GM19463 (cell line): ENCODE results near the gene RXRB.

Experiments used
- ATAC-seq: cut with Tn5 transposase; IDR thresholded peaks from one replicate; pipeline ENCODE4 v1.9.1; 2021; ENCODE audit warnings: mild to moderate bottlenecking, moderate library complexity; ENCODE audit not compliant: unreplicated experiment

Gene RXRB

GRCh38 chr6:33198159-33198852 lies 2.2 kb downstream of the RXRB start:
- no peak for ATAC-seq

- ATAC-seq, result no peak
Observed at GRCh38 chr6:33197431-33198048, 2.9 kb downstream of the RXRB start.

- ATAC-seq, result no peak
Observed at GRCh38 chr6:33195304-33196165, 4.9 kb downstream of the RXRB start.

GRCh38 chr6:33194431-33194979 lies 6.0 kb downstream of the RXRB start:
- no peak for ATAC-seq

GRCh38 chr6:33193619-33194018 lies 6.8 kb downstream of the RXRB start:
- ATAC-seq, result no peak

- no peak for ATAC-seq
Observed at GRCh38 chr6:33192671-33193602, 7.5 kb downstream of the RXRB start.

- no peak for ATAC-seq
Observed at GRCh38 chr6:33192105-33192646, 8.3 kb downstream of the RXRB start, which contains the start of gene COL11A2. COL11A2 (minus strand) TSS chr6:33192467; CDS start chr6:33192240, 227 bp downstream.

- no peak for ATAC-seq
Observed at GRCh38 chr6:33191383-33192104, 8.9 kb downstream of the RXRB start.

- ATAC-seq, result no peak
Observed at GRCh38 chr6:33190504-33191107, 9.9 kb downstream of the RXRB start.

- ATAC-seq, result no peak
Observed at GRCh38 chr6:33189625-33190448, 10.6 kb downstream of the RXRB start.

GRCh38 chr6:33189164-33189563 lies 11.3 kb downstream of the RXRB start:
- ATAC-seq, result no peak

GRCh38 chr6:33187809-33188208 lies 12.7 kb downstream of the RXRB start:
- no peak for ATAC-seq

GRCh38 chr6:33185654-33186187 lies 14.7 kb downstream of the RXRB start:
- ATAC-seq, result no peak

GRCh38 chr6:33185190-33185589 lies 15.3 kb downstream of the RXRB start:
- ATAC-seq, result no peak

GRCh38 chr6:33183071-33183683 lies 17.3 kb downstream of the RXRB start:
- ATAC-seq, result no peak

GRCh38 chr6:33181141-33181540 lies 19.3 kb downstream of the RXRB start:
- no peak for ATAC-seq

GRCh38 chr6:33178755-33179475 lies 21.6 kb downstream of the RXRB start:
- ATAC-seq, result no peak
